OCI-LY1 (cell line): Measurements from ENCODE around the gene LYPLA2.

Experiments used
- EZH2 ChIP-seq: fragments of 200-600 bp; sonication (generic), shearing (Covaris generic); IDR thresholded peaks from 2 replicates; pipeline ENCODE4 v1.8.0; 2017; ENCODE audit warnings: borderline replicate concordance, mixed run types, mild to moderate bottlenecking, antibody characterized with exemption, low read length, moderate library complexity, mixed read lengths
- TF ChIP-seq, protein P1 (sequence below): fragments of 200-600 bp; sonication (generic), shearing (Covaris generic); IDR thresholded peaks from 2 replicates; pipeline ENCODE4 v1.5.1; 2017; ENCODE audit warnings: mild to moderate bottlenecking, antibody characterized with exemption, low read length, moderate library complexity, mixed read lengths

DNA sequence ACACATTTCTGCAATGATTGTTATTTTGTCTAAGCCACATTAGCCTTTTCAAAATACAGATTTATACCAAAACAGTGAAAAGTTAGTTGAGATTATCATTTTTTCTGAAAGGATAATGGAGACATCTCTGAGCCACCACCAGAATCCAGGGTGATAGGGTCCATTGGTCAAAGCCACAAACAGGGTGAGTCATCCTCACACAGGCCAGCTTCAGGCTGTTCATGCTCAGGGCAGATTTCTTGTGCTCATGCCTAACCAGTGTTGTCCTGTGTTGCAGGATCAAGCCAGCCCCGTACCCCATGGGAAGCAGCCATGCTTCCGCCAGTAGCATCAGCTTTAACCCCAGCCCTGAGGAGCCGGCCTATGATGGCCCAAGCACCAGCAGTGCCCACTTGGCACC, 34.3 kb upstream of the LYPLA2 start:
- TF ChIP-seq, protein P1, sequence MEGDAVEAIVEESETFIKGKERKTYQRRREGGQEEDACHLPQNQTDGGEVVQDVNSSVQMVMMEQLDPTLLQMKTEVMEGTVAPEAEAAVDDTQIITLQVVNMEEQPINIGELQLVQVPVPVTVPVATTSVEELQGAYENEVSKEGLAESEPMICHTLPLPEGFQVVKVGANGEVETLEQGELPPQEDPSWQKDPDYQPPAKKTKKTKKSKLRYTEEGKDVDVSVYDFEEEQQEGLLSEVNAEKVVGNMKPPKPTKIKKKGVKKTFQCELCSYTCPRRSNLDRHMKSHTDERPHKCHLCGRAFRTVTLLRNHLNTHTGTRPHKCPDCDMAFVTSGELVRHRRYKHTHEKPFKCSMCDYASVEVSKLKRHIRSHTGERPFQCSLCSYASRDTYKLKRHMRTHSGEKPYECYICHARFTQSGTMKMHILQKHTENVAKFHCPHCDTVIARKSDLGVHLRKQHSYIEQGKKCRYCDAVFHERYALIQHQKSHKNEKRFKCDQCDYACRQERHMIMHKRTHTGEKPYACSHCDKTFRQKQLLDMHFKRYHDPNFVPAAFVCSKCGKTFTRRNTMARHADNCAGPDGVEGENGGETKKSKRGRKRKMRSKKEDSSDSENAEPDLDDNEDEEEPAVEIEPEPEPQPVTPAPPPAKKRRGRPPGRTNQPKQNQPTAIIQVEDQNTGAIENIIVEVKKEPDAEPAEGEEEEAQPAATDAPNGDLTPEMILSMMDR, result no peak
- TF ChIP-seq EZH2, result no peak
